ENCODE measurements around the gene EXOC6B.

The EXOC6B gene

DNA sequence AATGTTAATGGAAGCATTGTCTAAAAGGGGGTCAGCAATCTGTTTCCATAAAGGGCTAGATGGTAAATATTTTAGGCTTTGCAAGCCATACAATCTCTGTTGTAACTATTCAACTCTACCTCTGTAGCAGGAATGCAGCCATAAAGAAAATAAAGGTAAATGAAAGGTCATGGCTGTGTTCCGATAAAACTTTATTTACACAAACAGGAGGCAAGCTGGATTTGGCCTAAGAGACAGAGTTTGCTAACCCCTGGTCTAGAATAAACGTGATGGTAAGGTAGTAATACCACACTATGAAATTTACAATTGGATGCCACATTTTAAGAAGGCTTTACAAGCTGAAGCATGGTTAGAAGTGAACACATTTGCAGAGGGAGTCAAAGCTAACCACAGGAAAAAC, 91.4 kb downstream of the EXOC6B start:
- no peak for DNase-seq (ENCODE audit: low spot score)

DNA sequence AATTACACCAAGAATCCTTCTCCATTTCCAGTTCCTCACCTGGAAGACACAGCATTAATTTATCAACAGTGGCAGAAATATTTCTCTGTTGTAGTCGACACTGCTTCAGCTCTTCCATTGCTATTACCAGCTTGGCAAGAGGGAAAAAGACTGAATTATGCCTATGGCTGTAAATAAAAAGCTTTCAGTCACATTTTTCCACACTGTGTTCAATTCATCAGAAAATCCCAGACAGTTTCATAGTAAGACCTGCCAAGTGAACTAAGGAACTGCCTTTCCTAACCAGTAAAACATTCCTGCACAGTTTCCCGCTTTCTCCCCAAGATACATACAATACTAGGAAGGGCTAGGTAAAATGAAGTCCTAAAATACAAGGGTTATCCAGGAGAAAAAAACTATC, 94.7 kb downstream of the EXOC6B start:
- DNase-seq (ENCODE audit: low spot score): no peak

DNA sequence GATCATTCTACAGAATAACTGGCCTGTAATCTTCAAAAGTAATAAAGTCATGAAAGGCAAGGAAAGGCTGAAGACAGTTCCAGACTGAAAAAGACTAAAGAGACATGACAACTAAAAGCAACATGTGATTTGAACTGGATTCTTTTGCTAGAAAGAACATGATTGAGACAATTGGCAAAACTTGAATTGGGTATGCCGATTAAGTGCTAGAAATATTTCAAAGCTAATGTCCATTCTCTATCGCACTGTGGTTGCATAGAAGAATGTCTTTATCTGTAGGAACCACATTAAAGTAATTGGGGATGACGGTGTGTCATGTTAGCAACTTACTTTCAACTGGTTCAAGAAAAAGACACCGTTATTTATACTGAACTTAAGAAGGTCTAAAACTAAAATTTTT, 98.5 kb downstream of the EXOC6B start:
- no peak for DNase-seq (ENCODE audit: low spot score)

DNA sequence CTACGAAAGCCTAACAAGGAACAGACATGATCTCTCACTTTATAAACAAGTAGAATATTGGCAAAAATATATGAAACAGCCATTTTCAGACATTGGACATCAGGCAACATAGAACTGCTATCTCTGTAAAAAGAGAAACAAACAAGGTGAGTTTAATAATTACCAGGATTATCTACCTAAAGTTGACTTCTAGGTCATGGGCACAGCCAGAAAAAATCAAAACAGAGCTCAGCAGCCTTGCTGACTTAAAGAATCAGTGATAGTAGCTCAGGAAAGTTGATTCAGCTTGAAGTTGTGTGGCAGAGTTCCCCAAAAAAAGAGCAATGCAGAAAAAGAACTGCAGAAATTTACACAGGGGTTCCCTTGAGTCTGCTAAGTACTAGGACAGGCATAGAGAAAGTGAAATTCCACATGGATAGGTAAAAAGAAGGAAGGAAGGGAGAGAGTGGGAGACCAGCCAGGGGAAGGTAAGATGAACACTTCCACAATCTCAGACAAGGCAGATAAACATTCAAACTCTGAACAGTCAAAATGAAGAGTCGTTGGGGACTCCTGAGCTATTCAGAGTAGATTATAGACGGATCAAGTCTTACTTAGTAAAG, 102.0 kb downstream of the EXOC6B start:
- no peak for DNase-seq (ENCODE audit: low spot score)

DNA sequence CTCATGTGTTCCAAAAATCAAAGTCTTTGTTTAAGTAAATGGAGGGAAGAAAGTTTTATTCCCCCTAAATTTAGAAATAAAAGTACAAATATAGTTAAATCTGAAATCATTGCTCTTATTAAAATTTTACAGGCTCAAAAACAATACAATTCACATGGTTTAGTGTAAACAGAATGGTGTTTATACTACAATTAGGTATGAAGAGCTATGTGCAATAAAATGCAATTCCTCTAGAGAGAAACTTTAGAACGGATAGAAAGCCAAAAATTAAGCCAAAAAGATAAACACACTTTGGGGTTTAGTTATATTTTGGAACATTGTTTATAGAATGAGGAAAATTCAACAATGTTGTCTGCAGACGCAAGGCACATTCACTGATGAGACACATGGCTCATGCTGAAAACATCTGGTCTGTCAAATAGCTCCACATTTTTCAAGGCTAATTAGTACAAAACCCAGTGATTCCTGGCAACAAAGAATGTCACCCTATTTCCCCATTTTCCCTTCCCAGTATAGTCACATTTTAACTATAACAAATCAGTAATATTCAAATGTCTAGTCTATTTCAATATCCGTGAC, 103.3 kb downstream of the EXOC6B start:
- no peak for DNase-seq (ENCODE audit: low spot score)

DNA sequence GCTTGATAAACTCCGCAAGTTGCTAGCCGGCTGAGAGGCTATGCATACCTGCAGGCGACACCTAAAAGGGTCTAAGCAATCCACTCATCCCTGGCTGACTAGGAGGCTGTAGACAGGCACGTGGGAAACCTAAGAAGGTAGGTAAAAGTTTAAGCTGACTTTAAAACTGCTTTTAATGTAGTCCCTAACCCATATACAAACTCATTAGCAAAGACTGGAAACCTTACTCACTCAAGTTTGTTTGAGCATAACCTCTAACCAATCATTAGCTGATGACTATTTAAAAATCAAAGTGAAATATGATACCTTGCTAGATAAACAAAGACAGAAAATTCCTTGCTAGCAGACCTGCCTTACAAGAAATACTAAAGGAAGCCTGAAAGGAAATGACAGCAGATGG, 106.4 kb downstream of the EXOC6B start:
- no peak for DNase-seq (ENCODE audit: low spot score)

DNA sequence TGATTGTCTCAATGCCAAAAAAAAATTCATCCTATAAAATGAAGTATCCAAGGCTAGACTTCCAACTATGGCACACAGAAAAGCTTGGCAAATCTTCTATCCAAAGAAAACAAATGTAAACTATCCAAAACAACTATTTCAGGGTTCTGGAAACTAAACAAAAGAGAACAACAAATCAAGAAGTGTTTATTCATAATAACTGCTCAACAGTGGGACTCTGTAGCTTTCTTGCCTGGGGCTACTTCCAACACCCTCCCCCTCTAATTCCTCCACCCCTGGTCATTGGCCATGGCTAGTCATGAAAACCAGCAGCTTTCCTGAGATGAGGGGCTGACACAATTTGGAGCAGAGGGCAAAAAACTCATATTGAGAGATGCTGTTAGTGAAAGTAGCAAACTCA, 107.0 kb downstream of the EXOC6B start:
- DNase-seq (ENCODE audit: low spot score): no peak

DNA sequence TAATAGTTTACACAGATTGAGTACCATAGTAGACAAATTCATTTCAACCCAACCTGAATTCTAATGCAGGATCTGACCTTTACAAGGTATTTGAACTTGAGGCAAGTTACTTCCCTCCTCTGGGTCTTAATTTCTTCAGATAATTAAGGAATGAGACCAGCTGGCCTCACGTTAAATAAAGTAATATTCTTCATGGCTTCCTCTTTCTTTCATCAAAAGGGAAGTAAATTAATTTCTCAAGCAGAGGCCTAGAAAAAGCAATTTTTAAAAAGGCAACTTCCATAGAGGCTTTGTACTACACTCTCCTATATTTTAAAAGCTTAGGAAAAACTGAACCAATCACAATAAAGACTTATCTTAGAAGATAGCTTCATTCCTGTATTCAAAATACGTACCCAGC, 109.2 kb downstream of the EXOC6B start:
- no peak for DNase-seq (ENCODE audit: low spot score)

DNA sequence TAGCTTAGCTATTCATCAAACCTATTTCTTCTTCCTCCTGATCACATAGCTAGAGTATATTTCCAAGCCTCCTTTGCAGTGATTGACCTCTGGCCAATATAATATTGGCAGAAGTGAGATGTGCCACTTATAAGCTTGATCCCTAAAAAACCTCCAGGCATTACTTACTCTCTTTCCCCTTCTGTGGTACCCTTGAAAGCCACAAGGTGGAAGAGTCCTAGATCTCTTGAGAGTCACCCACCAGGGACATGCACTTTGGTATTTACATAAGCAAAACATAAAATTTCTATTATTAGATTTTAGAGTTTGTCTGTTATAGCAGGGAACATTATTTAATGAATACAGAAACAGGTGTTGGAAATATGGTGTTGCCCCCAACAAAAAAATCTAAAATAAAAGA, 112.0 kb downstream of the EXOC6B start:
- DNase-seq (ENCODE audit: low spot score): no peak

DNA sequence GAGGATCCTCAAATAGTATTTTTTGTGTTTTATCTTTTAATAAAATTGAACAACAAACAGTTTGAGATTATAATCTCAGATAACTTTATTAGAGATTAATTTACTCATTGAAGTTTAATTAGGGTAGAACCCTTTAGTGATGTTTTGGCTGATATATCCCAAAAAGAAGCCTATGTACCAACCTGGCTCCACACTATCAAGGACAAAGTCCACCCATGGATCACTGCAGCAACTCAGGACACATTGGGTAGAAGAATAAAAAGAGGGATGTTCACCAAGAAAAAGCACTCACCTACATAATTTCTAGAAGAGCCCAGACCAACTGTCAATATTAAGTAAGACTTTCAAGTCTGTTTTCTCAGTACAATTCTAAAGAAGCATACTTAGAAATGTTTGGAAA, 112.9 kb downstream of the EXOC6B start:
- no peak for DNase-seq (ENCODE audit: low spot score)

DNA sequence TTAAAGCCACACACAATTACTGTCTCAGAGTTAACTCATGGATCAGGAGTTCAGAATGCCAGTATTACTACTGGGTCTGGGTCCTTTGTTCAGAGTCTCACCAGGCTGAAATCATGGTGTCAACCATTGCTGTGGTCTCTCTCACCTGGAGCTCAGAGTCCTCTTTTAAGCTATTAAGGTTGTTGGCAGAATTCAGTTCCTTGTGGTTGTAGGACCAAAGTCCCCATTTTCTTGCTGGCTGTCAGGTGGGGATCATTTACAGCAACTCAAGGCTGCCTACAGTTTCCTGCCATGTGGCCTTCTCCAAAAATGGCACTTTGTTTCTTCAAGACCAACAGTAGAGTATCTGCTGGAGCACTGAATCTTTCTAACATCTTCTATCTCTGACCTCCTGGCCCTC, 113.5 kb downstream of the EXOC6B start:
- no peak for DNase-seq (ENCODE audit: low spot score)

DNA sequence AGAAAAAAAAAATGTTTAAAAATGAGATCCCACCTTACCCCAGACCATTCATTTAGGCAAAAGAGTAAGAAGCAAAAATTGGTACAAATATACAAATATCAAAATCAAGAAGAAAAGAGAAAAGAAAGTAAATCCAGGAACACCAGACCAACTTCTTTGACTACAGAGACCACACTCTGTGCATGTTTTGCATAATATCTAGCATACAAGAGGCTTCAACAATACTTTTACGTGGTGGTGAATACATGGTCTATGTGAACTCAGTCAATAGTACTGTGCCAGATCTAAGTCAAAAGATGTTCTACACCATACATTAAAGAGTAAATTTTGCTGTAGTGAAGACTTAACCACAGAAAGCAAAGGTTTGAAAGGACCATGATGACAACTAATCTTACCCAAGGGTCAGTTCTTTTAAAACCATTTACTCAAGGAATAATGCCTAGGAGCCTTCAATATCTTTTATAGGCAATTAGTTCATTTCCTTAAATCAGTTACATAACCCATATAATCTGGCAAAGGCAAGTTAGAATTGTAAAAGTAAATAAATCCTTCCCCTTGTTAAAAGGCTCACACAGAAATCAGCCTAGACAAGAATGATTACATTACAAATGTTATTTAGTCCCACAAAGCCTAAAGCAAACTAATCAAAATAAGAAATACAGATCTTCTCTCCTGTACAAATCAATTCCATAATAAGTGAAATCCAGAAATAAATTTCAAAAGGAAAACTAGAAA, 115.2 kb downstream of the EXOC6B start:
- no peak for DNase-seq (ENCODE audit: low spot score)

DNA sequence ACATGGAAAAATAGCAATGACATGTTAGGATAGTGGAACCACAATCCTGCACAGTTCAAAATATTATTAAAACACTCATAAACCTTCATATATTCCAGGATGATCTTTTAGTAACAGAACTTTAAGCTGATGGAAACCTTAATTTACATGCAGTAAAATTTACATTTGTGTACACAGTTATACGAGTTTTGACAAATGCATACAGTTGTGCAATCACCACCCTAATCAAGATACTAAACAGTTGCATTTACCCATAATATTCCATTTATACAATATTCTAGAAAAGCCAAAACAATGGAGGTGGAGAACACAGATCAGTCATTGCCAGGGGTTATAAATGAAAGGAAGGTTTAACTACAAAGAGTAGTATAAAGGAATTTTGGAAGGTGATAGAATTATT, 117.6 kb downstream of the EXOC6B start:
- no peak for DNase-seq (ENCODE audit: low spot score)

DNA sequence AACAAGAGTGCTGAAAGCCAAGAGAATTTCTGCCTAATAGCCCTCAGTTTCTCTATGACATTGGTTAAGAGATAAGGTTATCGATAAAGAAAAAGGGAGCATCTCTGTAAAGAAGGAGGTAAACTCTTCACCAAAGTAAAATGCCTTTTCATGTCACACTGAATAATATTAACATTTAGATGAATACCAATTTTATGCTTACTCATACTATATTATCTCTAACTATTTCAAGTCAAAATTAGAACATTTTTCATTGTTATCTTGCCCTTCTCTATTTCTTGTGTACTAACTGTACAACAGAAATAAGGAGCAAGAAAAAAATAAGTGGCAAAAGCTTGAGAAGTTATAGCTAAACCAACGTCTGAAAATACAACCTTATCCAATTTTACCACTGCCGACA, 127.5 kb downstream of the EXOC6B start:
- DNase-seq (ENCODE audit: low spot score): no peak

DNA sequence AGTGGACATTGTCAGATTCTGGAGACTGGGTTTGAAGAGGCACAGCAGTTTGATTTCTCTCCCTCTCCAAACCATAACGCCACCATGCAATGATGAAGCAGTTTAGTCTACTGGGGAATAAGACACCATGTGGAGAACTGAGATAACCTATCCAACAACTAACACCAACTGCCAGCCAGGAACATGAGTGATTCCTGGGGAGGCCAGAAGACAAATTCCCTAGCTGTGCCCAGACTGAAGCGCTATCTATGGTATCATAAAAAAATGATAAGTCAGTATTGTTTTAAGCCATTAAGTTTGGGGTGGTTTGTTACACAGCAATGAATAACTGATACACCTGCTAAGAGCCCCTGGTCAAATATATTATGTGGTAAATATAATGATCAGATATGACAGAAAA, 129.3 kb downstream of the EXOC6B start:
- no peak for DNase-seq (ENCODE audit: low spot score)

DNA sequence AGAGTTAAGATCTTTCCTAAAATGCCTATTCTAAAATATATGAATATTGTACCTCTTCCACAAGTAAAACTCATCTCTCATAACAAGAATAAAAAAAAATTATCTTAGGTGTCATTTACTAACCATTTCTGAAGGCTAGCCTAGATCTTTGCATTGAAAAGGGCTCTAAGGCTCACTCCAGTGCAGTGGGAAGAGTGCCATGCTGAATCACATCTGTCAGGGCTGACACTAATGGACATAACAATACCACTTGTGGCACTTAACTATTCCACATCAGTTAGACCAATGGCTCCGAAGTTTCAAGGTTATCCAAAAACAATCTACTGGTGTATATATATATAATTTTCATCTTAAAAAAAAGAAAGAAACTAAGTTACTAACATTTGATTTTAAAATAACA, 130.2 kb downstream of the EXOC6B start:
- DNase-seq (ENCODE audit: low spot score): no peak

DNA sequence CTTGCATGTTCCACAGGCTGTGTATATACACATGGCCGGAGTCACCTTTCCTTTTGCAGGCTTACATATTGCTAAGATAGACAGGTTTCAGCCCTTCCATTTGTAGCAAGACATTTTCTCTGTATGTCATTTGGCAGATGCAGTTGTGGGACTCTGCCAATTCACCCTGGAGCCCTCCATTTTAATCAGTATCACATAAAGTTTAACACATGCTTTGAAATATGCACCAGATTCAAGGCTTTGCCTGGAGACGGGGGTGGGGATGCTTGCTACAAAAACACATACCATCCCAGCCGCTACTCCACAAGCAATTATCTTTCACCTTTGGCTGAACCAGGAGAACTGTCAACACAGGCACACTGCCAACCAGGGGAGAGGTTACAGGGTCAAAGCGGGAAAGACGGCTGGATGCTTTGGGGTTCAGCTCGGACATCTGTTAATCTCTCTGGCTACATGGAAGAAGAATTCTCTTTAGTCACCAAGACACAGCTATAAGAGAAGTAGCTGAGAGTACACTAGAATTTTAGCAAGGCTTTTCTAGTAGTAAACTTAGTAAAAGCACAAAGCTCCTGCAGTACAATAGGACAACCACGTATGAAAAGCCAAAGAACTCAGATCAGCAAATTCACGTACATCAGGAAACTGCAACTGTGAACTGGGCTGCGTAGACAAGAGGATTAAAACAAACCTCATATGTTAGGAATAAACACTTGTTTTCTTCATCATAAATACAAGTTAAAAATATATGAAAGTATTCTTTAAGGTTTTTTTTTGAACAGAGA, 130.9 kb downstream of the EXOC6B start:
- DNase-seq (ENCODE audit: low spot score): no peak

DNA sequence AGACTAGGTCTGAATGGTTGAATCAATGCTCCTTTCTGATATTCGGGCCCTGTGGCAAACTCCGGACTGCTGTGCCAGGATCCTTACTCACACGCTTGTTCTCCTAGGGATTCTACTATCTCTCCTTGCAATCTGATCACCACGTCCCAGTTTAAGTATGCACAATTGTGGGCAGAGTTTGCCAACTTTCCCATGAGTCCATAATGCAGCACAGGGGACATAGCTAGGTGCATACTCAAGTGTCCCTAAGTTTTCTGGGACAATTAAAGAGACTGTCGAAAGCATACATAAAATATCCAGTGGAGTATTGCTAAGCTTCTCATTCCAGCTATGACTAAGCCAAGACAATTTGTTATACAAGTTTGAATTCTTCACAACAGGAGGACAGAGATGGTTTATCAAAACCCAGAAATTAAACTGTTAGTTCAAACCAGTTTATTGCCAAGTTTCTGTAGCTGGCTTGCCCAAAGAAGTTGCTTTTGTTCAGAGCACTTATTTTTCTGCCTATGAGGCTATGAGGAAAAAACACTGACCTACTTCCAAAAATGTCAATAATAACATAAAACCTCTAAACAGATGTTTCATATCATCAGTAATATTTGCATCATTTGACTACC, 136.1 kb downstream of the EXOC6B start:
- DNase-seq (ENCODE audit: low spot score): no peak

DNA sequence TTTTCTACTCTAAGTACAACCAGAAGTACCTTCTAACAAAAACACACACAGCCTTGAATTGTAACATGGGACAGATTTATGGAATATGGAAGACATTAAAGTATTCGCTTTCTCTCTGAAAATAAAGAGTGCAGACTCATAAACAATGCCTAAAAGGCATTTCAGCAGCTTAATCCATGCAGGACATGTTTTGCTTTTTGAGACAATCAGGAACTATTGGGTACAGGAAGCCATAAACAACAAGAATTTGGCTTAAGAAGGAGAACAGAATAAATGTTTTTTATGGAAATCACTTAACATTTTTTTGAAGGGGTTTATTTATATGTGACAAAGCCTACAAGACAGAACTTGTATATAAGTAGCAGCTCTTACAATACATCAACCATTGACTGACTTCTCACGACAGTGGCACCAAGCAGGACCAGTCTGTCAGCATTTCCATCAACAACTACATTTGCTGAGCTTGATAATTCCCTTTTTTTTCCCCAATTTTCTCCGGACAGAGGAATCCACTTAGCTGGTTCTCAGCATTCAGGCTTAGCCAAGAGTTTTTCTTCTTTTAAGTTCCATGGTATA, 140.1 kb downstream of the EXOC6B start:
- no peak for DNase-seq (ENCODE audit: low spot score)

DNA sequence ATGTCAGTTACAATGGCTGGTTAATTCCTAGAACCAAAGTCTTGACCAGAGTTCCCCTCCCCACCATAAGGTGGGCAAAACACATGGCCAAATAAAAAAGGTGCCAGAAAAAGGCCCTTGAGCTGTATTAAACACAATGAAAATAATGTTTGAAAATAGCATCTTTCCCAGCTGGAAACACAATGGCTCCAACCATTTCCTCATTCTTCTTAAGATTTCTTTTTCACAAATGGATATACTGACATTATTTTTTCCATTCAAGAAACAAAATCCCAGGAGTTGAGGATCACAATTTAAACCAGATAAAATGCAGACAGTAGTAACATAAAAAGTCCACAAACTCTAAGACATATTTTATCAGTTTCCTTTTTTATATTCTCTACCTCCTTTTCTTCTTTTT, 143.8 kb downstream of the EXOC6B start:
- no peak for DNase-seq (ENCODE audit: low spot score)

DNA sequence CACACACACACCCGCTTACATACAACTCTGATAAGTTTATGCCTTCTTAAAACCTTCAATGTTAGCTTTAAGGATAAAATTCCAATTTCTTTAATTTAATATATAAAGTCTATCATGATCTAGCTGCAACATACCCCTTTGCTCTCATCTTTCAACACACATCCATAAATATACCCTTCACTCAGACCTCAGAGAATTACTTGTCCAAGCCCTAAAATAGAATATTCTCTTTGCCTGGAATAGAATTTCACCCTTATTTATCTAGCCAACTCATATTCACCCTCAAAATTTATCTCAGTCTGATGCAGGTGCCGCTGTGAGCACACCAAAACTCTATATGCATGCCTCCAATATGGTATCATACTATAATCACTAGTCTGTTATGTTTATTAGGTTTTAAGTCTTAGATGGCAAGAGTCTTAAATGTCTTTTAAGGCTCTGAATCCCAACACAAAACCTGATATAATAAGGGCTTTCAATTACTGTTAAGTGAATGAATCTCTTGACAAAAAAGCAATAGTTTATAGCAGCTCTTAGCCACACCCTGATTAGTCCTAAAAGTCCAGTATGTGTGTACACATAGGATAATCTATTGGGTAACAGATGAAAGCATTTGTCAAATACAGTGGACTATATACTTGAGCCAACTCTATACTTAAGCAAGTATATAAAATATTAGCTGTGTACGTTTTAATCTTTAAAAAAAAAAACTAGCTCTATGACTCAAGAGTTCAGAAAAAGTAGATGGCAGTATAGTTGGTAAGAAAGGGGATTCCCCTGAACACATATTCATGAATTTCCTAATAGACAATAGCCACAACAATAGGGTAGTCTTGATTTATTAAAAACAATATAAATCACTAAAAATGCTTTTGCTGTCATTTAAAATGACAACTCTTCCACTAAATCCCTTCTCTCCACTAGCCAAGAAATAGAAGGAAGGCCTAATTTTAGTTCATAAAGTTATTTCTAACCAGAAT, 144.5 kb downstream of the EXOC6B start:
- no peak for DNase-seq (ENCODE audit: low spot score)

Data from CD4-positive, alpha-beta T cell treated with Interleukin-15 for 4 hours (primary cell).